CD4-positive, alpha-beta T cell treated with Interleukin-17A for 4 hours (primary cell): ENCODE results near the gene AP5B1.

Source experiments
- DNase-seq: peaks from one replicate; pipeline ENCODE4 v3.0.0-alpha.2; 2020; ENCODE audit warnings: mixed read lengths

The AP5B1 gene

GRCh38 chr11:65780770-65781151 lies at the start of gene AP5B1:
TSS of gene AP5B1 (minus strand) at chr11:65780976. CDS start at chr11:65780591, 385 bp downstream.
- peak; percentile 85 for DNase-seq

GRCh38 chr11:65829459-65829858 lies 48.7 kb upstream of the AP5B1 start:
- no peak for DNase-seq

GRCh38 chr11:65826984-65827735 lies 46.4 kb upstream of the AP5B1 start:
- DNase-seq = no peak

GRCh38 chr11:65822776-65823528 lies 42.2 kb upstream of the AP5B1 start:
- no peak for DNase-seq

GRCh38 chr11:65821107-65821506 lies 40.3 kb upstream of the AP5B1 start:
- DNase-seq = no peak

GRCh38 chr11:65817835-65818680 lies 37.3 kb upstream of the AP5B1 start:
- DNase-seq = peak; percentile 98

- DNase-seq = no peak
Measured at GRCh38 chr11:65817312-65817834, 36.6 kb upstream of the AP5B1 start.

GRCh38 chr11:65816696-65817095 lies 35.9 kb upstream of the AP5B1 start:
- no peak for DNase-seq

GRCh38 chr11:65814986-65815565 lies 34.3 kb upstream of the AP5B1 start:
- no peak for DNase-seq

- no peak for DNase-seq
Measured at GRCh38 chr11:65814131-65814985, 33.6 kb upstream of the AP5B1 start.

- no peak for DNase-seq
Measured at GRCh38 chr11:65811764-65812475, 31.1 kb upstream of the AP5B1 start.

GRCh38 chr11:65810046-65810868 lies 29.5 kb upstream of the AP5B1 start:
- DNase-seq = peak; percentile 28

- no peak for DNase-seq
Measured at GRCh38 chr11:65809496-65809895, 28.7 kb upstream of the AP5B1 start.

GRCh38 chr11:65808744-65809341 lies 28.1 kb upstream of the AP5B1 start:
- no peak for DNase-seq

- no peak for DNase-seq
Measured at GRCh38 chr11:65806979-65807378, 26.2 kb upstream of the AP5B1 start.

GRCh38 chr11:65803797-65804492 lies 23.2 kb upstream of the AP5B1 start:
- DNase-seq = no peak

- no peak for DNase-seq
Measured at GRCh38 chr11:65802841-65803240, 22.1 kb upstream of the AP5B1 start.

GRCh38 chr11:65801153-65801987 lies 20.6 kb upstream of the AP5B1 start:
- no peak for DNase-seq
